Esophagus muscularis mucosa (tissue), 4 donors: ENCODE results near the gene NRG2. TPM values are rescaled to one million over a fixed set of nuclear protein-coding genes. Genes with fewer than 3 reads are reported as not detected.

Source experiments
- DNase-seq: peaks from one replicate; pipeline ENCODE4 v3.0.0-alpha.2; 2017; ENCODE audit errors: extremely low spot score
- H3K27ac ChIP-seq, 4 donors: fragments of 200-600 bp; sonication (generic); replicated peaks in 1 of 4; 1 replicate in 3 of 4; 2 replicates in 1 of 4; pipeline ENCODE4 v1.5.1; 2016 to 2019; ENCODE audit warnings: mild to moderate bottlenecking in 1 of 4
- H3K27me3 ChIP-seq, 4 donors: fragments of 200-600 bp; sonication (generic); one replicate each; pipeline versions ENCODE4 v1.5.1 to v1.6.0; 2016 to 2019
- H3K36me3 ChIP-seq, 4 donors: fragments of 200-600 bp; sonication (generic); one replicate each; pipeline ENCODE4 v1.5.1; 2016 to 2019
- H3K4me1 ChIP-seq, 4 donors: fragments of 200-600 bp; sonication (generic); one replicate each; pipeline ENCODE4 v1.5.1; 2016 to 2019
- H3K4me3 ChIP-seq, 4 donors: fragments of 200-600 bp; sonication (generic); 1 replicate in 2 of 4; 2 replicates in 2 of 4; pipeline ENCODE4 v1.5.1; 2016 to 2019; ENCODE audit warnings: mild to moderate bottlenecking in 4 of 4, moderate library complexity in 1 of 4
- H3K9me3 ChIP-seq, 4 donors: fragments of 200-600 bp; sonication (generic); 1 replicate in 3 of 4; 2 replicates in 1 of 4; pipeline ENCODE4 v1.5.1; 2016 to 2019
- CTCF ChIP-seq, 3 experiments: fragments of 200-600 bp in 2 of 3; fragments of 450-650 bp in 1 of 3; sonication (generic) in 2 of 3; IDR thresholded peaks; one replicate each; pipeline ENCODE4 v1.5.1; 2017 to 2019; ENCODE audit warnings: antibody characterized with exemption in 3 of 3, mild to moderate bottlenecking in 2 of 3, moderate library complexity in 1 of 3
- EP300 ChIP-seq: sonication (generic); formaldehyde crosslinking; IDR thresholded peaks from one replicate; pipeline ENCODE4 v1.6.1; 2017; ENCODE audit warnings: antibody characterized with exemption
- POLR2A ChIP-seq: fragments of 450-650 bp; IDR thresholded peaks from one replicate; pipeline ENCODE4 v1.6.1; 2017; ENCODE audit warnings: antibody characterized with exemption, moderate library complexity, mild to moderate bottlenecking, low read depth
- POLR2AphosphoS5 ChIP-seq, 2 donors: sonication (generic); formaldehyde crosslinking; IDR thresholded peaks; one replicate each; pipeline ENCODE4 v1.6.1; 2017; ENCODE audit warnings: antibody characterized with exemption in 2 of 2
- WGBS: methylation state at CpG from one replicate; pipeline ENCODE4 v1.1.5; 2018; 5-methylcytosine and 5-hydroxymethylcytosine counted together
- intact Hi-C: fragments of 100-400 bp; cut with DNase I; formaldehyde crosslinking; loops from one replicate; pipeline ENCODE4 v1.15.1; 2023
- total RNA-seq, 4 donors: library from RNA; depleted of rRNA; stranded (reverse); fragments of >200 nt; gene quantifications; one replicate each; pipeline versions ENCODE4 v1.1.0 to v1.2.1, GENCODE V29; 2016

NRG2 gene
- total RNA-seq, 4 donors from 2014 or later, result 2.8 to 5.0 (median 4.1) TPM

DNA sequence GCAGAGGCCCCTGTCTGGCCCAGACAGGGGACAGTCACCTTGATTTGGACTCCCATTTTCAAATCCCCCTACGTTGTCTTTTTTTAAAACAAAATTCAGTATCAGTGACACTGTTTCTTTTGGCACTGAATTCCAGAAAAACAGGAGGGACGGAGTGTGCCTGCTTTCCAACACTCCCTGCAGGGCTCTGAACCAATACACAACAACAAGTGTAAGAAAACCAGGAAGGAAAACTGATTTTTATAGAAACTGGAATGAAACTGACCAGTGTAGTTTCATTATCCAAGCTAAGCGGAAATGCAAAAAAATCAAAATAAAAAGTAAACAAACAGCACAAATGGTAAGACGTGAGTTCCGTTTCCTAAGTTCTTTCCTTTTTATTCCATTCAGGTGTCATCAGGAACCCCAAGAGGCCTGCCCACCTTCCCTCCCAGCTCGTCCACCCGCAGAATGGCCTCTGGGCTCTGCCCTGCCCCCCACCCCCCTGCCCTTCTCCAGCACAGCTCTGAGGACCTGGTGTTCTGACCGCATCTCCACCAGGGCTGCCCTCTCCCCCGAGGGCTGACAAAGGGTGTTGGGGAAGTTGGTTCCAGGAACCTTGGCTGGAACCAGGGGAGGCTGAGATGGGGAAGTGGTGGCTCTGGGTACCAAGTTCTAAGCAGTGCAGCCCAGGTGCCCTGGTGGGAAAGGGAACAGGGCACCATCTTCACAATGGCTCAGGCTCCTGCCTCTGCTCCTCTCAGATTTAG is 173.9 kb downstream of the NRG2 start:
- WGBS, result 78% methylated on average over 9 of the region's 9 CpGs
- DNase-seq, result no peak
- intact Hi-C loops, result loop anchor here (5.0 kb wide), 1 partner anchor 98 kb away; no protein-coding TSS in a partner anchor
- Histone ChIP-seq H3K9me3 (no peaks in the 10 kb centered on the region), H3K36me3 (peaks cover 0 to 5% (median 0%) of the 10 kb centered on the region in 4 donors), H3K4me1 (peaks cover 0 to 2% (median under 1%) of the 10 kb centered on the region in 4 donors), H3K4me3 (no peak overlapping the region), H3K27ac (no peak overlapping the region), H3K27me3 (no peaks in the 10 kb centered on the region)
- TF ChIP-seq POLR2AphosphoS5 (IDR thresholded peaks at IDR 0.05) (no peak), CTCF (IDR thresholded peaks at IDR 0.05) (no peak), EP300 (no peak), POLR2A (no peak)

GRCh38 chr5:139867581-139867980 is 175.5 kb downstream of the NRG2 start:
- H3K36me3 ChIP-seq, result peaks cover 0 to 5% (median 0%) of the 10 kb centered on the region in 4 donors
- no peak for TF ChIP-seq POLR2A
- no peak for TF ChIP-seq CTCF (IDR thresholded peaks at IDR 0.05)
- no peak for TF ChIP-seq POLR2AphosphoS5 (IDR thresholded peaks at IDR 0.05)
- no peak for TF ChIP-seq EP300
- H3K4me3 ChIP-seq, result no peak overlapping the region
- peaks cover 8 to 18% (median 15%) of the 10 kb centered on the region in 4 donors for H3K4me1 ChIP-seq
- H3K27me3 ChIP-seq, result no peaks in the 10 kb centered on the region
- no peak for DNase-seq
- intact Hi-C loops, result loop anchor here (5.0 kb wide), 1 partner anchor 100 kb away; no protein-coding TSS in a partner anchor
- no peaks in the 10 kb centered on the region for H3K9me3 ChIP-seq
- no peak overlapping the region for H3K27ac ChIP-seq

- no peak overlapping the region for H3K4me3 ChIP-seq
- H3K36me3 ChIP-seq, result peaks cover 0 to 5% (median 0%) of the 10 kb centered on the region in 4 donors
- intact Hi-C loops, result loop anchor here (5.0 kb wide), 1 partner anchor 100 kb away; no protein-coding TSS in a partner anchor
- peaks cover 8 to 22% (median 15%) of the 10 kb centered on the region in 4 donors for H3K4me1 ChIP-seq
- TF ChIP-seq POLR2A (no peak), CTCF (IDR thresholded peaks at IDR 0.05) (no peak), POLR2AphosphoS5 (IDR thresholded peaks at IDR 0.05) (no peak), EP300 (no peak)
- H3K9me3 ChIP-seq, result no peaks in the 10 kb centered on the region
- no peak for DNase-seq
- no peak overlapping the region for H3K27ac ChIP-seq
- no peaks in the 10 kb centered on the region for H3K27me3 ChIP-seq
- WGBS, result 64% methylated on average over 2 of the region's 2 CpGs
Observed at GRCh38 chr5:139867109-139867508, 176.0 kb downstream of the NRG2 start.

GRCh38 chr5:139864716-139865483 is 178.2 kb downstream of the NRG2 start:
- Histone ChIP-seq H3K27me3 (no peaks in the 10 kb centered on the region), H3K4me1 (peaks cover 8 to 22% (median 15%) of the 10 kb centered on the region in 4 donors), H3K36me3 (no peaks in the 10 kb centered on the region), H3K27ac (no peak overlapping the region), H3K4me3 (no peak overlapping the region), H3K9me3 (no peaks in the 10 kb centered on the region)
- TF ChIP-seq POLR2AphosphoS5 (IDR thresholded peaks at IDR 0.05) (no peak), CTCF (IDR thresholded peaks at IDR 0.05) (no peak), EP300 (no peak), POLR2A (no peak)
- no peak for DNase-seq
- intact Hi-C loops, result loop anchor here (1.0 to 5.0 kb wide), 2 partner anchors 78 to 102 kb away; no protein-coding TSS in a partner anchor
- 83% methylated on average over 11 of the region's 12 CpGs for WGBS
